ENCODE measurements around the gene SLC37A3.

- no peak for TF ChIP-seq CTCF (IDR thresholded peaks at IDR 0.05)
- no peak for TF ChIP-seq EZH2 (IDR thresholded peaks at IDR 0.05; ENCODE audit: borderline replicate concordance, insufficient read depth, low read depth, low read length, poor library complexity, severe bottlenecking)
Measured at GRCh38 chr7:140440593-140440992, 42.3 kb upstream of the SLC37A3 start.

Data from B cell (primary cell).